Measurements from ENCODE around the gene CYGB.

The CYGB gene

DNA sequence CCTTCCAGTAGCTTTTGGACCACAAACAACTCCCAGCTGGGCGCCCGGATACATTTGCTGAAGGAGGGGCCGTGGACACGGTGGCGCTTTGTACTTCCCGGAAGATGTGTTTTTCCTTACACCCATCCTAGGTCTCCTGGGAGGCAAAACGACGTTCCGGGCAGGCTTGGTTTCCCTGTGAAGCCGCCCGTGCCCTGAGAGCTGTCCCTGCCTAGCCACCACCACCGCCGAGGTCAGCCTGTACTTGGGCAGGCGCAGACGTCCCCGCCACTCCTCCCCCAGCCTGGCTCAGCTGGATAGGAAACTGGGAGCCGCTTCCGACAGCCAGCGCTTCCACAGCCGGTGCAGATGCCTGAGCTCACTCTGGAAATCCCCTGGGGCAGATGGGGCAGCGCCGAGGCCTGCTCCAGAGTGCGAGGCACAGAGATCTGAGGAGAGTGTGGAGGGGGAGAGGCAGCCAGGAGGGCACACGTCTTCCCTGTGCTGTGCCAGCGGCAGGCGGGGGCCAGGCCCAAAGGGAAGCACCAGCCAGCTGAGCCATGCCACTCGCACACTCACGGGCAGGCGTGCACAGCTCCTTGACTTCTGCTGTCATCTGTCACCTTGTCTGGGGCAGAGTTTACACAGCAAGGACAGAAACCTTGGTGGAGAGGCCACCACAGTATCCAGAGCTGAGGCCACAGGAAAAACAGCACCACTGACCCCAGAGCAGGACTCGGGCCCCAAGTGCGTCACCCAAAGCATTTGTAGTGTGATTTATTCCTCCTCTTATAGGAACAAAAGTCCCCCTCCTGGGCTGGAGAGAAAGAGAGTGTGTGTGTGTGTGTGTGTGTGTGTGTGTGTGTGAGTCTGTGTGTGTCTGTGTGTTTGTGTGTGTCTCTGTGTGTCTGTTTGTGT, 39.3 kb downstream of the CYGB start:
- DNase-seq, result peak; percentile 65

- no peak for DNase-seq
Measured at GRCh38 chr17:76497699-76497978, 39.9 kb downstream of the CYGB start.

DNA sequence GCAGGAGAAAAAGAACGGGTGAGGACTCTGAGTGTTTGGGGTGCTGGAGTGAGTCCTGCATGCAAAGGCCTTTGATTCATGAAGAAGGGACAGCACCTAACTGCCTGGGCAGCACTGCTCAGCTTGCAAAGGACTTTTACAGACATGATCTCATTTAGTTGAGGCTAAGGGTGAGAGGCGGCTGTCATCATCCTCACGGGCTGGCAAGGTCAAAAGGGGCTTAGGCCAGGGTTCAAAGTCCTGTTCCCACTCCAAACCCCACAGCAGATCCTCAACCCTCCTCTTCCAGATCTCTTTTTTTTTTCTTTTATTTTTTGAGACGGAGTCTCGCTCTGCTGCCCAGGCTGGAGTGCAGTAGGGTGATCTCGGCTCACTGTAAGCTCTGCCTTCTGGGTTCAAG, 41.0 kb downstream of the CYGB start:
- no peak for DNase-seq

DNA sequence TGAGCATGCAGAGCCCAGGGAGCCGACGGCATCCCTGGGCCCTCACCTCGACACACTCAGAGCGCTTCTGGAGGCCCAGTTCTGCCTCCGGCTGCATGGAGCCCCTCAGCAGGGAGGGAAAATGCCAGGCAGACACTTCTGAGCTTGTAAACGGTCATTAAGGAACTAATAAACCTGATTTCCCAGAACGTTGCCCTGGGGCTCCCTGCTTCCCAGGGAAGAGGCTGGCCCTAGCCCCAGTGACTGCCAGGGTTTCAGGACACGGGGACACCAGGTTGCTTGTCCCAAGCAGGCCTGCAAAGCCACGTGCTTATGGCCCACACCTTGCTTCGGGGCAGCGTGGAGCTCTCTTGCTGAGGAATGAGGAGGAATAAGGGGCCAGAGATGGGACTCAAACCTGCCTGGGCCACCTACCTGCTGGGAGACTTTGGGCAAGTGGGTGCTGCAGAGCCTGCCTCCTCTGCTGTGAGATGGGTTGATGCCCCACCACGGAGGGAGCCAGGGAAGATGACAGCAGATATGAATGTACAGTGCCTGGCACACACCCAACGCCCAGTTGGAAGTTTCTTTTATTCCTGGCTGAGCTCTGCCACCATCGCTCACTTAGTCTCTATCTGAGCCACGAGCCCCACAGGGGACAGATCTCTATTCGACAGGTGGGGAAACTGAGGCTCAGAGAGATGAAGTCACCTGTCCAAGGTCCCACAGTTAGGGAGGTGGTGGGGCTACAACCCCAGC, 41.7 kb downstream of the CYGB start:
- DNase-seq, result no peak

- no peak for DNase-seq
Measured at GRCh38 chr17:76493505-76494167, 43.9 kb downstream of the CYGB start.

- peak; percentile 33 for DNase-seq
Measured at GRCh38 chr17:76492989-76493501, 44.5 kb downstream of the CYGB start.

DNA sequence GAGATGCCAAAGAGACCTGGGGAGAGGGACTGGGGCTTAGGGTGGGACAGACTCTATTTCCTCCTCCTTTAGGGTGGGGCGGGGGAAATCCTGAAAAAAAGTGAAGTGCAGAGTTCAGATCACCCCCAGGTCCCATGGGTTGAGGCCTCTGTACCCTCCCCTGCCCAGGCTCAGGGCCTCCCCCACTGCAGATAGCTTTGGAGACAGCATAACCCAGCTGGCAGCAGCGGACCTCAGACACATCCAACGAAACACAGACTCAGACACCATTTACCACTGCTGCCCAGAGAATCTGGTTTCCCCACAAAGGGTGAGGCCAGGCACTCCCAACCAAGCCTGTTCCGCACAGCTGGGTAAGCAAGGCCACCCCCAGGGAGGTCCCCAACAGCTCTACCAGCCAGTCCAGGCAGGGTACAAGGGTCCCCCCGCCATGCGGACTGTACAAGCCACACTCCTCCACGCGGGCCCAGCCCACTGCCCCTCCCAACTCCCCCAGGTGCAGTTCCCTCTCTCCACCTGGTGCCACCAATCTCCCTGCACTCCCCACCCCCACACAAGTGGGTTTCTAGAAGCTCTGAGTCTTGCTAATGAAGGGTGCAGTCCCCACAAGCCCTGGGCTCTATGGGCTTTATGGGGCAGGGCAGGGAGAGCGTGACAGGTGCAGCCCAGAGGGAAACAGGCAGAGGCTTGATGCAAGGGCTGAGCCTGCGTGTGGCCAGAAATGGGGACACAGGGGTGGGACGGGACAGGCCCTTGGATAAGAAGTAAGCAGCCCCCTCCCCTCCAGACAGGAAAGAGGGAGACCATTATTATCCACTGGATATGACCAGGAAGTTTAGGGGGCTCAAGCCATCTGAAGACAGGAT, 45.2 kb downstream of the CYGB start:
- DNase-seq, result no peak

GRCh38 chr17:76491271-76492122, 46.0 kb downstream of the CYGB start:
- DNase-seq, result no peak

- DNase-seq, result no peak
Measured at GRCh38 chr17:76490112-76490710, 47.3 kb downstream of the CYGB start.

DNA sequence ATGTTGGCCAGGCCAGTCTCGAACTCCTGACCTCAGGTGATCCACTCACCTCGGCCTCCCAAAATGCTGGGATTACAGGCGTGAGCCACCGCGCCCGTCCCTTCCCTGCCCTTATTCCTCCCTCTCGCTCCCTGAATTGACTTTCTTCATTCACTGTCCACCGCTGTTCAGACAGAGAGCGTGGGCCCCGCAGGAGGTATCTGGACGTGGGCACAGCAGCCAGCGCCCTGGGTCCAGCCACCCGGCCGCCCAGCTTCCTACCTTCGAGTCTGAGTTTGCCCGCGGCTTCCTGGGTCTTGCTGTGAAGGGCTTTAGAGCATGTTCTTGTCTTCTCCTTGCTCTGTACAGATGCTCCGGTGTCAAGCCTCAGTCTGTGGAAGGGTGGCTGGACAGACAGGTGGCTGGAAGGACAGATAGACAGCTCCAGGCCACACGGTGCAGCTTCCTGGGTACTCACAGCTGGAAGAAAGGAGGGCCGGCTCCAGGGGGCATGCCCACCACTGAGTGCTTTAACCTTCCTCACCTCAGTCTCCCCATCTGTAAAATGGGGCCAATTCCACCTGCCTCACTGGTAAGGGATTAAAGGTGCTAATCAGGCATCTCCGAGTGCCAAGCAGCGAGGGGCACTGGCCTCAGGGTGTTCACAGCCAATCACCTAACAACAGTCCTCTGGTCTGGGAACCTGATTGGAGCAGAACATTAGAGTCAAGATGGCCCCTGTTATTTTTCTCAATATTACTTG, 49.9 kb downstream of the CYGB start:
- no peak for DNase-seq

- no peak for DNase-seq
Measured at GRCh38 chr17:76485569-76485968, 51.9 kb downstream of the CYGB start.

- no peak for DNase-seq
Measured at GRCh38 chr17:76484228-76484725, 53.2 kb downstream of the CYGB start.

- no peak for DNase-seq
Measured at GRCh38 chr17:76481071-76481655, 56.3 kb downstream of the CYGB start.

- no peak for DNase-seq
Measured at GRCh38 chr17:76480632-76481031, 56.9 kb downstream of the CYGB start.

DNA sequence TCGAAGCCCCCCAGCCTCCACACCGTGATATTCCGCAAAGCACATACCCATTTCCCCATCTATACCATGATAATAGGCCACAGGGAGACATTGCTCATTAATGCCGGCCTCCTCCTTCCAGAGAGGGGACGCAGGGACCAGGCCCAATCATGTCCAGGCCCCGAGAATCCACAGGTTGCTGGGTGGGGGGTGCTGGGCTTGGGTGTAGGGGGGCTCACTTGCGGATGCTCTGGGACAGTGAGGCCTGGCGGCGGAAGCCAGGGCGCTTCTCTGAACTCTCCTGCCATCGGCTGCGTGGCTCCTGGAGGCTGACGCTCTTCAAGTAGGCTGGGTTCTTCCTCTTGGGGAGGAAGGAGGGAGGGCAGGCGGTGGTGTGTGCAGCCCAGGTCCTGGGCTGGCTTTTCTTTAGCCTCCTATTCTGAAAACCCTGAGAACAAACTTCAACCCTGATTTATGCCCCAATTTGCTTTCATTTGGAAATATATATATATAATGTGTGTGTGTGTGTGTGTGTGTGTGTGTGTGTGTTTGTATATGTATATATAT, 57.9 kb downstream of the CYGB start:
- no peak for DNase-seq

DNA sequence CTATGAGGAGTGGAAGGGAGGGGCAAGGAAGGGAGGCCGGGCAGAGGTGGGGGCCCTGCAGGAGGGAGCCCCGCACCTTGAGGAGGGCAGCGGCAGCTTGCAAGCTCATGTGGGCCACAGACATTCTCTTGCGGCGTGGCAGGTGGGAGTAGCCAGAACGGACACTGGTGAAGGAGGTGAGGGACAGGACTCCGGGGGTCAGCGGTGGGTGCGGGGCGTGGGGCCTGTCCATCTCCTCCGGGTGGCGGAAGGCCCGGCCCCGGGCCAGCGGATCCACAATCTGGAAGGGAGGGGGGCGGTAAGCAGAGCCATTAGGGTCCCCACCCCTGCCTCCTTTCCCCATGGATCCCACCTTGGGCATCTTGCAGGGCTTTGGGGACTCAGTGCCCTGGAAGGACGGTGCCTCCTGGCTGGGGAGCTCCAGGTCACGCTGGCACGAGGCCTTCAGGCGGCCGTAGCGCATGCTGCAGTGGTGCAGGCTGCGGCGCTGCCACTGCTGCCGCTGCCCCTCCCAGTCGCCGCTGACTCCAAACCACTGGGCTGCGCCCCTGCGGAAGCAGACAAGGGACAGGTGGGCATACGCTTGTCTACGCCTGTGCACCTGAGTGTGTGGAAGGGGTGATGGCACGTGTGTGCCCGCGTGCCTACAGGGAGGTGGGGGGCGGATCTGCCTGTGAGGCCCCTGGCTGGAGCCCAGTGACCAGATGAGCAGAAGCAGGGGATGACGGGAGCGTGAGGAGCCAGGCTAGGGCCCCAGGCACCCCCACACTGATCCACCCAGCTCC, 58.6 kb downstream of the CYGB start:
- no peak for DNase-seq

DNA sequence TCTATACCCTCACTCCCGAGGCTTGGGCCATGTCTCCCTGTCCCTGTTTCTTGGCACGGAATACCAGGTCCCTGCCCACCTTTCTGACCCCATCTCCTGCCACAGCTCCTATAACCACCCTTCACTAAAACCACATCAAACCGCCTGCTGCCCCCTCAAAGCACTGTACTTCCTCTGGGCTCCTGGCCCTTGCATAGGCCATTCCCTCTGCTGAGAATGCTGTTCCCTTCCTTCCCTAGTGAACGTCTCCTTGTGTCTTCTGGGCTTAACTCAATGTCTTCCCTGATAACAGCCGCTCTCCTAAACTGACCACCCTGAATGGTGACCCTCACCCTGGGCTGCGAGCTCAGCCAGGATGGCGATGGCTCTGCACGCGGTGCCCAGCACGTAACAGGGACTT, 59.4 kb downstream of the CYGB start:
- no peak for DNase-seq

GRCh38 chr17:76477576-76477975, 59.9 kb downstream of the CYGB start:
- no peak for DNase-seq

All from 8988T (cell line).